Mesendoderm (in vitro differentiated cells): Measurements from ENCODE around the gene AIP.
A peak's percentile ranks its signal among the peaks of the same experiment; 100 is the strongest.

Source experiments
- DNase-seq: peaks from one replicate; pipeline ENCODE4 v3.0.0; 2013
- H2AK5ac ChIP-seq: 2 replicates; pipeline ENCODE4 v1.6.1; 2013; ENCODE audit warnings: low read length, inconsistent platforms
- H2BK120ac ChIP-seq: 2 replicates; pipeline ENCODE4 v1.6.1; 2013; ENCODE audit warnings: low read depth, mild to moderate bottlenecking, low read length, moderate library complexity, mixed read lengths
- H2BK15ac ChIP-seq: replicated peaks from 2 replicates; pipeline ENCODE4 v1.6.1; 2013; ENCODE audit warnings: low read depth, mild to moderate bottlenecking, moderate library complexity
- H2BK5ac ChIP-seq: 2 replicates; pipeline ENCODE4 v1.6.1; 2013; ENCODE audit warnings: low read length, inconsistent platforms
- H3K18ac ChIP-seq: 2 replicates; pipeline ENCODE4 v1.6.1; 2013; ENCODE audit warnings: mild to moderate bottlenecking, low read length, mixed read lengths
- H3K23ac ChIP-seq: one replicate; pipeline ENCODE4 v1.6.1; 2013; ENCODE audit warnings: low read length
- H3K27ac ChIP-seq: 2 replicates; pipeline ENCODE4 v1.5.1; 2013; ENCODE audit warnings: low read depth, mild to moderate bottlenecking, inconsistent platforms, low read length, moderate library complexity
- H3K27me3 ChIP-seq: 2 replicates; pipeline ENCODE4 v1.6.1; 2013; ENCODE audit warnings: low read length, control low read depth, mild to moderate bottlenecking, inconsistent platforms; ENCODE audit not compliant: insufficient read depth, poor library complexity
- H3K36me3 ChIP-seq: 2 replicates; pipeline ENCODE4 v1.6.1; 2013; ENCODE audit warnings: low read length, inconsistent platforms; ENCODE audit not compliant: control insufficient read depth, insufficient read depth
- H3K4ac ChIP-seq: one replicate; pipeline ENCODE4 v1.6.1; 2013; ENCODE audit warnings: low read depth, mild to moderate bottlenecking, low read length, moderate library complexity
- H3K4me1 ChIP-seq: 2 replicates; pipeline ENCODE4 v1.6.1; 2013; ENCODE audit warnings: low read depth, low read length, inconsistent platforms; ENCODE audit not compliant: control insufficient read depth
- H3K4me2 ChIP-seq: 2 replicates; pipeline ENCODE4 v1.6.1; 2013; ENCODE audit warnings: low read length
- H3K4me3 ChIP-seq: 2 replicates; pipeline ENCODE4 v1.5.1; 2013; ENCODE audit warnings: mild to moderate bottlenecking, low read length
- H3K56ac ChIP-seq: one replicate; pipeline ENCODE4 v1.6.1; 2013; ENCODE audit warnings: low read length
- H3K79me1 ChIP-seq: 2 replicates; pipeline ENCODE4 v1.6.1; 2013; ENCODE audit warnings: low read length, inconsistent platforms
- H3K79me2 ChIP-seq: 2 replicates; pipeline ENCODE4 v1.6.1; 2013; ENCODE audit warnings: mild to moderate bottlenecking, low read length; ENCODE audit not compliant: control insufficient read depth, insufficient read depth
- H3K9ac ChIP-seq: 2 replicates; pipeline ENCODE4 v1.6.1; 2013; ENCODE audit warnings: low read length, inconsistent platforms
- H4K5ac ChIP-seq: one replicate; pipeline ENCODE4 v1.6.1; 2013; ENCODE audit warnings: low read length
- H4K8ac ChIP-seq: one replicate; pipeline ENCODE4 v1.6.1; 2013; ENCODE audit warnings: low read depth, mild to moderate bottlenecking, control low read depth, low read length, moderate library complexity
- WGBS: extraction: QIAGEN DNeasy Blood & Tissue Kit; methylation state at CpG from one replicate; pipeline ENCODE4 v1.1.7; 2013; ENCODE audit warnings: low lambda C conversion rate, missing lambda C conversion rate; ENCODE audit not compliant: insufficient coverage; ENCODE audit errors: extremely low coverage; 5-methylcytosine and 5-hydroxymethylcytosine counted together

The AIP gene

GRCh38 chr11:67505605-67506396 lies 23.0 kb downstream of the AIP start:
- no CpG with 5 or more reads among the region's 17 CpGs for WGBS
- peak overlapping the region; percentile 46 for H3K4ac ChIP-seq

GRCh38 chr11:67506426-67507051 lies 23.7 kb downstream of the AIP start:
- peak overlapping the region; percentile 85 for H3K9ac ChIP-seq
- H4K8ac ChIP-seq: no peak overlapping the region
- no peak overlapping the region for H3K4me3 ChIP-seq
- no peak overlapping the region for H2BK15ac ChIP-seq
- H3K36me3 ChIP-seq: no peaks in the 10 kb centered on the region
- H3K4me2 ChIP-seq: no peak overlapping the region
- H3K27me3 ChIP-seq: no peaks in the 10 kb centered on the region
- no peak overlapping the region for H3K4ac ChIP-seq
- no peak overlapping the region for H2AK5ac ChIP-seq
- H3K27ac ChIP-seq: no peak overlapping the region
- no peak overlapping the region for H4K5ac ChIP-seq
- no peak overlapping the region for H2BK5ac ChIP-seq
- peaks cover 13% of the 10 kb centered on the region for H3K79me1 ChIP-seq
- no peak overlapping the region for H2BK120ac ChIP-seq
- peaks cover 10% of the 10 kb centered on the region for H3K4me1 ChIP-seq
- H3K23ac ChIP-seq: no peak overlapping the region
- H3K79me2 ChIP-seq: no peaks in the 10 kb centered on the region
- no CpG with 5 or more reads among the region's 16 CpGs for WGBS
- no peak overlapping the region for H3K18ac ChIP-seq
- no peak for DNase-seq
- H3K56ac ChIP-seq: peak overlapping the region; percentile 56

More at GRCh38 chr11:67505605-67506396, 23.0 kb downstream of the AIP start:
- H4K8ac ChIP-seq: no peak overlapping the region
- peak overlapping the region; percentile 67 for H3K9ac ChIP-seq
- peak overlapping the region; percentile 55 for H2BK5ac ChIP-seq
- no peak overlapping the region for H3K23ac ChIP-seq
- H3K18ac ChIP-seq: peak overlapping the region; percentile 8
- peak overlapping the region; percentile 78 for H2AK5ac ChIP-seq
- no peak overlapping the region for H3K4me3 ChIP-seq
- H3K27me3 ChIP-seq: no peaks in the 10 kb centered on the region
- H3K56ac ChIP-seq: peak overlapping the region; percentile 85
- H2BK120ac ChIP-seq: no peak overlapping the region
- H3K79me1 ChIP-seq: peaks cover 13% of the 10 kb centered on the region
- H2BK15ac ChIP-seq: no peak overlapping the region
- no peaks in the 10 kb centered on the region for H3K36me3 ChIP-seq
- H3K4me1 ChIP-seq: peaks cover 10% of the 10 kb centered on the region
- no peaks in the 10 kb centered on the region for H3K79me2 ChIP-seq
- H3K27ac ChIP-seq: peak overlapping the region; percentile 73
- peak overlapping the region; percentile 27 for H3K4me2 ChIP-seq
- H4K5ac ChIP-seq: no peak overlapping the region
- peak; percentile 93 for DNase-seq

DNA sequence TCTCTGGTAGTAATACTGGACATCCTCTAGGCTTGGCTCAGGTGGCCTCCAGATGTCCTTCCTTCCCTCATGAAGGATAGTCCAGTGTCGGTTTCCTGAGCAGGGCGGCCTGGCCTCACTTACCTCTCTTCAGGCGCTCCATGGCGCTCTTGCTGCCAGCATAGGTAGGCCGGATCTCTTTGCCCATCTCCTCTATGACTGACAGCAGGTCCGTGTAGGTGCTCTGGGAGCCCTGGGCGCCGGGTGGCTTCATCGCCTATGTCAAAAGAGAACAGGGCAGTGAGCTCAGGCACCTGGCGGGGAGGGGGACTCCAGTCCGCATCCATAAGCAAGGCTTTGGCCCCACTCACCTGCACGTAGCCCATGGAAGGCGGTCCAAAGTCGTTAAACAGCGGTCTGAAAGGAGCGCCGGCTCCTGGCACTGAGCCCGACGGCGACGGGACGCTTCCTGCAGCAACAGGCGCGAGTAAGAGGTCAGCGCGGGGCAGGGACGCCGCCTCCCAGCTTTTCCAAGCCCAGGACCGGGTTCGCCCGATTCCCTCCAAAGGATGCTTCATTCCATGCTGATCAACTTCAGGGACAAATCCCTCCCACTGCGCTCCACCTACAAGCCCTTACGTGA lies 24.5 kb downstream of the AIP start:
- no peaks in the 10 kb centered on the region for H3K36me3 ChIP-seq
- H4K5ac ChIP-seq: no peak overlapping the region
- no peak overlapping the region for H2BK15ac ChIP-seq
- H3K79me2 ChIP-seq: no peaks in the 10 kb centered on the region
- peak overlapping the region; percentile 80 for H3K23ac ChIP-seq
- no peak overlapping the region for H4K8ac ChIP-seq
- no peak overlapping the region for H2BK5ac ChIP-seq
- H3K18ac ChIP-seq: no peak overlapping the region
- H3K56ac ChIP-seq: peak overlapping the region; percentile 93
- no peak overlapping the region for H2AK5ac ChIP-seq
- H3K4me3 ChIP-seq: peak overlapping the region; percentile 77
- H3K4me1 ChIP-seq: peaks cover 10% of the 10 kb centered on the region
- no peaks in the 10 kb centered on the region for H3K27me3 ChIP-seq
- WGBS: no CpG with 5 or more reads among the region's 33 CpGs
- peaks cover 13% of the 10 kb centered on the region for H3K79me1 ChIP-seq
- peak overlapping the region; percentile 92 for H3K4me2 ChIP-seq
- DNase-seq: no peak
- H3K4ac ChIP-seq: no peak overlapping the region
- H3K9ac ChIP-seq: peak overlapping the region; percentile 85
- no peak overlapping the region for H2BK120ac ChIP-seq
- H3K27ac ChIP-seq: no peak overlapping the region

- Histone ChIP-seq H3K27ac (peak within 1 kb of the TSS; percentile 90), H3K79me2 (no peaks in the 10 kb centered on the region), H3K4me2 (peak within 1 kb of the TSS; percentile 92), H2AK5ac (no peak within 1 kb of the TSS), H3K79me1 (peaks cover 13% of the 10 kb centered on the region), H3K4ac (no peak within 1 kb of the TSS), H2BK120ac (no peak within 1 kb of the TSS), H3K27me3 (no peaks in the 10 kb centered on the region), H3K4me3 (peak within 1 kb of the TSS; percentile 86), H2BK15ac (no peak within 1 kb of the TSS), H3K56ac (peak within 1 kb of the TSS; percentile 98), H4K8ac (no peak within 1 kb of the TSS), H3K23ac (peak within 1 kb of the TSS; percentile 80), H3K9ac (peak within 1 kb of the TSS; percentile 93), H3K36me3 (no peaks in the 10 kb centered on the region), H3K4me1 (peaks cover 10% of the 10 kb centered on the region), H3K18ac (peak within 1 kb of the TSS; percentile 62), H4K5ac (no peak within 1 kb of the TSS), H2BK5ac (no peak within 1 kb of the TSS)
- DNase-seq: peak; percentile 100
- WGBS: no CpG with 5 or more reads among the region's 57 CpGs
Measured at GRCh38 chr11:67507864-67508485, 25.1 kb downstream of the AIP start, which contains the start of gene CDK2AP2. Gene CDK2AP2 (minus strand): TSS chr11:67508162. CDS start chr11:67508082, 80 bp downstream.

DNA sequence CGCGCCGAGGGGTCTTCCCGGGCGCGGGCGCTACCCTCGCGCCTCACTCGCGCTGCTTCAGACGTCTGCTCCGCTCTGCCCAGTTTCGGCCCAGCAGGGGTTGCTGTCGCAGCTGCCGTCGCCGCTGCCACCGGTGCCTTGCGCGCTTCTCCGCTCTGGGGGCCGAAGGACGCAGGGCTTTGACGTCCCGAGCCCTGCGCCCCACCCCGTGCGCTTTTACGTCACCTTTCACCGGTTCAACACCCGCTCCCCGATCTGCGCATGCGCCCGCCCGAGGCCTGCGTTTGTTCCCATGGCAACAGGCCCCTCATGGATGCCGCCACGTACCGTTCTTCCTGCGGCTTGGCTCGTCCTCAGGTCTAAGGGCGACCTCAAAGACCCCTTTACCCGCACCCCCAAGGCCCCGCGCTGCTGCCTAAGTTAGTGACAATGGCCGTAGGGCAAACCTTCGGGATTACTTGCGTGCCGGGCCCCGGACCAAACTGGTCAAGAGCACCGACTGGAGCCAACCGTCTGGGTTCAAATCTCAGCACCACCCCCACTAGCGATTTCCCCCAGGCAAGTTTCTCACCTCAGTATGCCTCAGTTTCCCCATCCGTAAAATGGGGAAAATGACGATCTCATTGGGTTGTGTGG lies 25.8 kb downstream of the AIP start:
- H3K4me1 ChIP-seq: peaks cover 10% of the 10 kb centered on the region
- H3K27ac ChIP-seq: peak overlapping the region; percentile 90
- peak; percentile 98 for DNase-seq
- H2AK5ac ChIP-seq: no peak overlapping the region
- H3K4me3 ChIP-seq: peak overlapping the region; percentile 86
- H3K79me1 ChIP-seq: peaks cover 11% of the 10 kb centered on the region
- H2BK15ac ChIP-seq: no peak overlapping the region
- WGBS: no CpG with 5 or more reads among the region's 57 CpGs
- H4K8ac ChIP-seq: no peak overlapping the region
- H3K36me3 ChIP-seq: no peaks in the 10 kb centered on the region
- no peak overlapping the region for H4K5ac ChIP-seq
- H3K18ac ChIP-seq: peak overlapping the region; percentile 62
- no peaks in the 10 kb centered on the region for H3K79me2 ChIP-seq
- H3K23ac ChIP-seq: no peak overlapping the region
- H3K56ac ChIP-seq: peak overlapping the region; percentile 98
- H2BK5ac ChIP-seq: no peak overlapping the region
- no peak overlapping the region for H2BK120ac ChIP-seq
- H3K4me2 ChIP-seq: peak overlapping the region; percentile 91
- peak overlapping the region; percentile 93 for H3K9ac ChIP-seq
- H3K4ac ChIP-seq: no peak overlapping the region
- H3K27me3 ChIP-seq: no peaks in the 10 kb centered on the region
